ENCODE results near the gene ZNF830. TPM values are rescaled to one million over a fixed set of nuclear protein-coding genes. Genes with fewer than 3 reads are reported as not detected.

Gene ZNF830
- total and polyA plus RNA-seq, 12 donors: 5.9 to 16.9 (median 11.0) TPM

- H3K4me1 ChIP-seq (replicated peaks in 1 of 2): peaks cover 18% of the 10 kb centered on the region in 2 donors
- no peak for DNase-seq
- 6 to 11% (median 7%) methylated on average over 8 of the region's 8 CpGs for WGBS, 4 donors
- peak overlapping the region in 2 of 4 donors; percentile 76 to 86 for H3K4me3 ChIP-seq
- no peaks in the 10 kb centered on the region for H3K27me3 ChIP-seq
- no peaks in the 10 kb centered on the region for H3K9me3 ChIP-seq (replicated peaks in 1 of 3)
- intact Hi-C loops (cut with DNase I): loop anchor here in 1 of 2 donors (10.0 kb wide), 1 partner anchor 83 kb away; the partner anchor contains the start of gene RFFL
- TF ChIP-seq POLR2A (IDR thresholded peaks at IDR 0.05): peak in 1 of 2 donors; percentile 6
- no peak for TF ChIP-seq CTCF (IDR thresholded peaks at IDR 0.05)
- H3K36me3 ChIP-seq (replicated peaks in 1 of 2): no peaks in the 10 kb centered on the region
- peak overlapping the region in 4 of 5 donors; percentile 97 to 99 (median 99) for H3K27ac ChIP-seq
These were observed 20.4 kb downstream of the ZNF830 start for GRCh38 chr17:34981538-34982241.

GRCh38 chr17:34987232-34987631 is 25.9 kb downstream of the ZNF830 start:
- Histone ChIP-seq H3K27me3 (no peaks in the 10 kb centered on the region), H3K4me1 (replicated peaks in 1 of 2) (peaks cover 1% of the 10 kb centered on the region in 2 donors), H3K36me3 (replicated peaks in 1 of 2) (peaks cover 0 to 34% of the 10 kb centered on the region in 2 donors), H3K9me3 (replicated peaks in 1 of 3) (no peaks in the 10 kb centered on the region), H3K27ac (no peak overlapping the region), H3K4me3 (no peak overlapping the region)
- TF ChIP-seq CTCF (IDR thresholded peaks at IDR 0.05) (no peak), POLR2A (IDR thresholded peaks at IDR 0.05) (no peak)
- DNase-seq: no peak
- intact Hi-C loops (cut with DNase I): loop anchor here in 1 of 2 donors (10.0 kb wide), 1 partner anchor 78 kb away; the partner anchor contains the start of gene RFFL
- WGBS, 4 donors: 87 to 93% (median 90%) methylated on average over 2 of the region's 2 CpGs

- intact Hi-C loops (cut with DNase I): loop anchor here in 1 of 2 donors (10.0 kb wide), 1 partner anchor 76 kb away; the partner anchor contains the start of gene RFFL
- Histone ChIP-seq H3K4me3 (no peak overlapping the region), H3K9me3 (replicated peaks in 1 of 3) (no peaks in the 10 kb centered on the region), H3K27me3 (no peaks in the 10 kb centered on the region), H3K4me1 (replicated peaks in 1 of 2) (no peaks in the 10 kb centered on the region), H3K27ac (no peak overlapping the region), H3K36me3 (replicated peaks in 1 of 2) (peaks cover 0 to 47% of the 10 kb centered on the region in 2 donors)
- DNase-seq: no peak
- TF ChIP-seq POLR2A (IDR thresholded peaks at IDR 0.05): no peak
- no peak for TF ChIP-seq CTCF (IDR thresholded peaks at IDR 0.05)
- 79 to 97% (median 94%) methylated on average over 2 of the region's 2 CpGs for WGBS, 4 donors
These were observed 27.3 kb downstream of the ZNF830 start for GRCh38 chr17:34988644-34989043.

GRCh38 chr17:34989473-34989872 is 28.1 kb downstream of the ZNF830 start:
- WGBS, 4 donors: 83 to 84% (median 83%) methylated on average over 10 of the region's 10 CpGs
- Histone ChIP-seq H3K4me1 (replicated peaks in 1 of 2) (no peaks in the 10 kb centered on the region), H3K27me3 (no peaks in the 10 kb centered on the region), H3K4me3 (no peak overlapping the region), H3K27ac (no peak overlapping the region), H3K9me3 (replicated peaks in 1 of 3) (no peaks in the 10 kb centered on the region), H3K36me3 (replicated peaks in 1 of 2) (peaks cover 0 to 56% of the 10 kb centered on the region in 2 donors)
- no peak for DNase-seq
- intact Hi-C loops (cut with DNase I): loop anchor here in 1 of 2 donors (10.0 kb wide), 1 partner anchor 75 kb away; the partner anchor contains the start of gene RFFL
- TF ChIP-seq POLR2A (IDR thresholded peaks at IDR 0.05): no peak
- TF ChIP-seq CTCF (IDR thresholded peaks at IDR 0.05): no peak
